ENCODE measurements around the gene ZP1. TPM values are rescaled to one million over a fixed set of nuclear protein-coding genes. Genes with fewer than 3 reads are reported as not detected.
A peak's percentile ranks its signal among the peaks of the same experiment; 100 is the strongest.

The ZP1 gene
- total and polyA plus RNA-seq, 5 experiments from 2014 or later, result not detected

DNA sequence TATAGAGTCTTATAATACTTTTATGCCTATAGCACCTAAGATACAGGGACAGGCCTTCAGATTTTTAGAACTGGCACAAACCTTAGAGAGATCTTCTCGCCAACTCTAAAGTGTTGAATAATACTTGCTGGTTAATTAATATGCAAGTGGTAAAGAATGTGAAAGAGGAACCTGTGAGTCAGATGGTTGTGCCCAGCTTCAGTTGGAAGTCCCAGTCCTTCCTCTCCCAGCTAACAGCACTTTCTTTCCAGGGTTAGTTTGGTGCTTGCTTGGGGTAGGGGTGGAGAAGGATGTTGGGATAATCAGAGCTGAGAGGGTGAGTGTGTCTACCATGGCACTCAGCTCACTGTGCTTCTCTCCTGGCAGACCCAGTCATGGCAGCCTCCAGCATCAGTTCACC, 52.0 kb downstream of the ZP1 start:
- Mint-ChIP-seq H3K27me3 (peaks cover 0 to 20% (median 5%) of the 10 kb centered on the region in 5 donors), H3K4me3 (no peak overlapping the region), H3K4me1 (peaks cover 17 to 54% (median 32%) of the 10 kb centered on the region in 4 donors), H3K27ac (no peak overlapping the region), H3K36me3 (peaks cover 5 to 61% (median 36%) of the 10 kb centered on the region in 3 donors), H3K9me3 (no peaks in the 10 kb centered on the region)
- POLR2A ChIA-PET, result interaction anchor here (1.1 to 1.4 kb wide), 3 partner anchors 13 to 31 kb away, joined by 3 to 7 read pairs (median 3); no protein-coding TSS in a partner anchor
- no peak for ATAC-seq
- no peak for DNase-seq

- Mint-ChIP-seq H3K4me1 (peaks cover 18 to 51% (median 31%) of the 10 kb centered on the region in 4 donors), H3K36me3 (peaks cover 5 to 61% (median 36%) of the 10 kb centered on the region in 3 donors)
Observed at GRCh38 chr11:60919956-60920355, 52.6 kb downstream of the ZP1 start.

GRCh38 chr11:60921259-60921658, 53.9 kb downstream of the ZP1 start:
- peak overlapping the region in 2 of 10 donors; percentile 21 to 34 for H3K27ac Mint-ChIP-seq
- H3K9me3 Mint-ChIP-seq, result no peaks in the 10 kb centered on the region
- POLR2A ChIA-PET, result interaction anchor here (3.1 kb wide), 1 partner anchor 8 kb away, joined by 23 read pairs; the partner anchor contains the start of gene TMEM109
- no peak for DNase-seq
- H3K4me1 Mint-ChIP-seq, result peaks cover 16 to 45% (median 28%) of the 10 kb centered on the region in 4 donors
- ATAC-seq, result no peak
- H3K4me3 Mint-ChIP-seq, result no peak overlapping the region
- peaks cover 0 to 20% (median 8%) of the 10 kb centered on the region in 5 donors for H3K27me3 Mint-ChIP-seq
- H3K36me3 Mint-ChIP-seq, result peaks cover 5 to 58% (median 36%) of the 10 kb centered on the region in 3 donors

More at GRCh38 chr11:60919956-60920355, 52.6 kb downstream of the ZP1 start:
- DNase-seq, result no peak
- no peak for ATAC-seq
- Mint-ChIP-seq H3K27ac (no peak overlapping the region), H3K9me3 (no peaks in the 10 kb centered on the region), H3K4me3 (no peak overlapping the region), H3K27me3 (peaks cover 0 to 20% (median 5%) of the 10 kb centered on the region in 5 donors)
- POLR2A ChIA-PET, result interaction anchor here (0.6 kb wide), 1 partner anchor 52 kb away, joined by 3 read pairs; the partner anchor contains the start of gene ZP1

GRCh38 chr11:60921777-60922335, 54.5 kb downstream of the ZP1 start:
- Mint-ChIP-seq H3K36me3 (peaks cover 5 to 58% (median 36%) of the 10 kb centered on the region in 3 donors), H3K27me3 (peaks cover 0 to 20% (median 9%) of the 10 kb centered on the region in 5 donors), H3K9me3 (no peaks in the 10 kb centered on the region), H3K4me1 (peaks cover 16 to 39% (median 23%) of the 10 kb centered on the region in 4 donors), H3K4me3 (peak overlapping the region in 1 of 10 donors; percentile 34), H3K27ac (peak overlapping the region in 2 of 10 donors; percentile 25 to 34)
- POLR2A ChIA-PET, result interaction anchor here (1.5 to 3.1 kb wide), 2 partner anchors 8 to 15 kb away, joined by 3 to 23 read pairs; partner anchors contain the start of genes PRPF19 and TMEM109
- DNase-seq (no peak), ATAC-seq (no peak)

GRCh38 chr11:60922906-60923305, 55.6 kb downstream of the ZP1 start:
- POLR2A ChIA-PET, result interaction anchor here (1.5 to 3.1 kb wide), 2 partner anchors 9 to 16 kb away, joined by 3 to 23 read pairs; partner anchors contain the start of genes PRPF19 and TMEM109
- Mint-ChIP-seq H3K36me3 (peaks cover 5 to 52% (median 36%) of the 10 kb centered on the region in 3 donors), H3K27me3 (peaks cover 0 to 20% (median 9%) of the 10 kb centered on the region in 5 donors), H3K27ac (no peak overlapping the region), H3K4me1 (peaks cover 14 to 32% (median 17%) of the 10 kb centered on the region in 4 donors), H3K4me3 (peak overlapping the region in 3 of 10 donors; percentile 8 to 56 (median 44)), H3K9me3 (no peaks in the 10 kb centered on the region)
- DNase-seq (no peak), ATAC-seq (no peak)

DNA sequence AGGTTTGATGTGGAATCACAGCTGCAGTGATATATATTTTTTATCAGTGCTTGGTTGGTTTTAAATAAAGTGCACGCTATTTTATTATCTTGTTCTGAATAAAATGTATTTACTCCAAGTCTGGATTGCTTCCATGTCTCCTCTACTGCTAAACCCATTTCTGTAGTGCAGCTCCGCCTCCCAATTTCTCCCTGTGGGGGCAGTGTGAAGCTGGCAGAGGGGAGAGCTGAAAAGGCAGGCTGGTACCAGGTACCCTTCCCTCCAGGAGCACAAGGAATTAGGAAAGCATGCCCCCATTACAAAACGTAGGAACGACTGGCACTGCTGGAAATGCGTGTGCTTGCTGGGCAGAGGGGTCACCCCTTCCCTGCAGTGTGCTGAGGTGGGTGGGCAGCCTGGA, 56.0 kb downstream of the ZP1 start:
- no peaks in the 10 kb centered on the region for H3K9me3 Mint-ChIP-seq
- H3K4me3 Mint-ChIP-seq, result peak overlapping the region; percentile 8 to 81 (median 52)

DNA sequence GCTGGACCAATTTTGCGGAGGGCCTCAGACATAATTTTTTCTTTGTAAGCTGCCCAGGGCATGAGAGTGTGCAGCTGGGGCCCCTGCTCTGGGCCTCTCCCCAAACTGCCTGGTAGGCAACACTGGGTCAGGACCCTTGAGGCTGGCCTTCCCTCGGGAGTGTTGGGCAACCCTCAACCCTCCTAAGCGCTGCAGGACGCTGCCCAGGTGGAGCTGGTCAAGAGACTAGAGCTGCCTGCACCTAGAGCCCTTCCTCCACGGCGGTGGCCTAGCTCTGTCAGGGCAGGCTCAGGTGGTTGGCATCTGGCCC, 56.4 kb downstream of the ZP1 start:
- H3K9me3 Mint-ChIP-seq, result no peaks in the 10 kb centered on the region
- peak overlapping the region; percentile 43 to 79 (median 58) for H3K4me3 Mint-ChIP-seq
- DNase-seq (no peak), ATAC-seq (no peak)
- peaks cover 13 to 25% (median 17%) of the 10 kb centered on the region in 4 donors for H3K4me1 Mint-ChIP-seq
- H3K27ac Mint-ChIP-seq, result no peak overlapping the region
- H3K36me3 Mint-ChIP-seq, result peaks cover 5 to 47% (median 34%) of the 10 kb centered on the region in 3 donors
- POLR2A ChIA-PET, result interaction anchor here (3.1 kb wide), 1 partner anchor 10 kb away, joined by 23 read pairs; the partner anchor contains the start of gene TMEM109
- peaks cover 0 to 20% (median 9%) of the 10 kb centered on the region in 5 donors for H3K27me3 Mint-ChIP-seq

More for the DNA sequence above, 56.0 kb downstream of the ZP1 start:
- H3K4me1 Mint-ChIP-seq, result peaks cover 13 to 28% (median 17%) of the 10 kb centered on the region in 4 donors
- no peak for DNase-seq
- peaks cover 0 to 20% (median 9%) of the 10 kb centered on the region in 5 donors for H3K27me3 Mint-ChIP-seq
- H3K36me3 Mint-ChIP-seq, result peaks cover 5 to 50% (median 34%) of the 10 kb centered on the region in 3 donors
- POLR2A ChIA-PET, result interaction anchor here (1.5 to 3.1 kb wide), 2 partner anchors 10 to 17 kb away, joined by 3 to 23 read pairs; partner anchors contain the start of genes PRPF19 and TMEM109
- ATAC-seq, result no peak
- H3K27ac Mint-ChIP-seq, result no peak overlapping the region

DNA sequence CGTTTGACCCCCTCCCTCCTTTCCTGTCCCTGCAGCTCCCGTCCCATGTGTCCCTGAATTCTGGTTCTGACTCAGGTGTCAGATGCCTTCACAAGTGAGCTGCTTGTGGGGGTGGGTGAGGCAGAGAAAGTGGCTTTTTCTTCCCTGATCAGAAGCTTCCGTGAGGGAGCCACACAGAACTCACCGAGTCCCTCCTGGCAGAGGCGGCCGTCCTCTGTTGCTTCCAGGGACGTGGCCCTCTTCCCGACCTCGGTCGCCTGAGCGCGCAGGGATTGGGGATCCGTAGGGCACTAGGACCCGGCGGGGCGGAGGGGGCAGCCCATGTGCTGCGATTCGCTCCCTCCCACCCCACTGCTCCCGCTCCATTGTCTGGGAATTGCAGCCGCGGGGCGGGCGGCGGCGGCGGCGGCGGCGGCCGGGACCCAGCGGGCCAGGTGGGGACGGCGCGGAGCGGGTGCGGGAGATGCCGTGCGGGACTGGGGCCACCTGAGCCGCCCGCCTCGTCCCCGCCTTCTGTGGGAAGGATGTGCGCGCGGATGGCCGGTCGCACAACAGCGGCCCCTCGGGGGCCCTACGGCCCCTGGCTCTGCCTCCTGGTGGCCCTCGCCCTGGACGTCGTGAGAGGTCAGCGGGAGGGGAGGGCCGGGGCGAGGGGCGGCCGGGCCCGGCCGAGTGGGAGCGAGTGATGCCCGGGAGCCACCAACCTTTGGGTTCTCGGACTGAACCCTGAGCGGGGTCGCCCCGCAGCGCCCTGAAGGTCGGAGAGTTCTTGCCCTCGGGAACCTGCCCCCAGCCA, 57.0 kb downstream of the ZP1 start, which contains the start of gene TMEM132A:
Gene TMEM132A (plus strand): TSS at position 351 of the 796 bp plus-strand sequence. CDS start 174 bp downstream, at position 525.
- Mint-ChIP-seq H3K36me3 (peaks cover 5 to 44% (median 34%) of the 10 kb centered on the region in 3 donors), H3K27ac (peak within 1 kb of the TSS in 3 of 10 donors; percentile 25 to 29 (median 27)), H3K4me1 (peaks cover 13 to 20% (median 17%) of the 10 kb centered on the region in 4 donors), H3K9me3 (no peaks in the 10 kb centered on the region), H3K4me3 (peak within 1 kb of the TSS; percentile 59 to 81 (median 72)), H3K27me3 (peaks cover 0 to 20% (median 9%) of the 10 kb centered on the region in 5 donors)
- POLR2A ChIA-PET, result interaction anchor here (3.1 kb wide), 1 partner anchor 11 kb away, joined by 23 read pairs; the partner anchor contains the start of gene TMEM109
- DNase-seq (peak in 3 of 10 donors; percentile 8 to 24 (median 22)), ATAC-seq (peak; percentile 43 to 71)

Other genes starting within 250 kb of the ZP1 start
- not detected for gene MS4A8, start 167.9 kb upstream of the ZP1 start, total RNA-seq
- not detected for gene MS4A8, start 167.9 kb upstream of the ZP1 start, polyA plus RNA-seq
- gene MS4A18, start 142.8 kb upstream of the ZP1 start, total RNA-seq, result not detected
- not detected for gene MS4A18, start 142.8 kb upstream of the ZP1 start, polyA plus RNA-seq
- not detected for gene MS4A15, start 110.7 kb upstream of the ZP1 start, total RNA-seq
- gene MS4A15, start 110.7 kb upstream of the ZP1 start, polyA plus RNA-seq, result not detected
- gene MS4A10, start 82.2 kb upstream of the ZP1 start, total RNA-seq, result not detected
- gene MS4A10, start 82.2 kb upstream of the ZP1 start, polyA plus RNA-seq, result not detected
- gene CCDC86, start 25.4 kb upstream of the ZP1 start, total RNA-seq, result 10 to 100 TPM; 11.3 to 12.0 TPM
- 10 to 100 TPM; 10.8 to 27.1 (median 18.5) TPM for gene CCDC86, start 25.4 kb upstream of the ZP1 start, polyA plus RNA-seq
- under 1 TPM in 1 of 2 experiments, not detected in 1; 0.16 TPM for gene PTGDR2, start 11.6 kb upstream of the ZP1 start, total RNA-seq
- gene PTGDR2, start 11.6 kb upstream of the ZP1 start, polyA plus RNA-seq, result under 1 TPM in 1 of 3 donors, not detected in 2; 0.16 TPM
- gene PRPF19, start 39.0 kb downstream of the ZP1 start, total RNA-seq, result 10 to 100 TPM; 94.0 to 98.8 TPM
- 10 to 100 TPM; 14.2 to 19.5 (median 17.8) TPM for gene PRPF19, start 39.0 kb downstream of the ZP1 start, polyA plus RNA-seq
- 10 to 100 TPM; 52.4 to 60.5 TPM for gene TMEM109, start 46.6 kb downstream of the ZP1 start, total RNA-seq
- 100 to 1,000 TPM; 216 to 295 (median 272) TPM for gene TMEM109, start 46.6 kb downstream of the ZP1 start, polyA plus RNA-seq
- under 1 TPM in 1 of 2 experiments, not detected in 1; 0.88 TPM for gene TMEM132A, start 56.9 kb downstream of the ZP1 start, total RNA-seq
- gene TMEM132A, start 56.9 kb downstream of the ZP1 start, polyA plus RNA-seq, result not detected
- 10 to 100 TPM; 13.6 to 14.9 TPM for gene SLC15A3, start 84.6 kb downstream of the ZP1 start, total RNA-seq
- 1 to 10 TPM in 2 of 3 donors, under 1 TPM in 1; 0.90 to 3.4 (median 1.0) TPM for gene SLC15A3, start 84.6 kb downstream of the ZP1 start, polyA plus RNA-seq
- 100 to 1,000 TPM; 384 to 405 TPM for gene CD6, start 104.1 kb downstream of the ZP1 start, total RNA-seq
- gene CD6, start 104.1 kb downstream of the ZP1 start, polyA plus RNA-seq, result 100 to 1,000 TPM; 150 to 199 (median 153) TPM
- gene CD5, start 234.9 kb downstream of the ZP1 start, total RNA-seq, result 100 to 1,000 TPM; 165 to 174 TPM
- gene CD5, start 234.9 kb downstream of the ZP1 start, polyA plus RNA-seq, result 100 to 1,000 TPM; 136 to 227 (median 192) TPM

Data from naive thymus-derived CD8-positive, alpha-beta T cell (primary cell).